GM12878 (cell line): ENCODE results near the gene MOV10L1.

Source experiments
- ESRRA ChIP-seq: IDR thresholded peaks from 2 replicates; pipeline ENCODE4 v1.6.1; 2012; ENCODE audit warnings: mild to moderate bottlenecking, low read length, improper control_type of control experiment
- EZH2 ChIP-seq: IDR thresholded peaks from 2 replicates; pipeline ENCODE4 v1.6.1; 2012; ENCODE audit warnings: low read depth, mild to moderate bottlenecking, control low read depth, inconsistent platforms, low read length, borderline replicate concordance; ENCODE audit not compliant: control insufficient read depth
- NFYB ChIP-seq: IDR thresholded peaks from 2 replicates; pipeline ENCODE4 v1.6.1; 2011; ENCODE audit warnings: low read depth, mild to moderate bottlenecking, low read length, improper control_type of control experiment, moderate library complexity; ENCODE audit not compliant: insufficient read depth
- REST ChIP-seq: IDR thresholded peaks from 2 replicates; pipeline ENCODE4 v1.6.1; 2012; ENCODE audit warnings: mild to moderate bottlenecking, low read depth, low read length
- TCF7 ChIP-seq: IDR thresholded peaks from 2 replicates; pipeline ENCODE4 v1.6.1; 2014; ENCODE audit warnings: antibody characterized with exemption, borderline replicate concordance
- USF1 ChIP-seq: IDR thresholded peaks from 2 replicates; pipeline ENCODE4 v1.6.1; 2011; ENCODE audit warnings: borderline replicate concordance, low read depth, mild to moderate bottlenecking, moderate library complexity, mixed read lengths, low read length; ENCODE audit not compliant: insufficient read depth; ENCODE audit errors: extremely low read length
- TF ChIP-seq, protein P1 (sequence below), 3 experiments: IDR thresholded peaks in 2 of 3; conservative IDR thresholded peaks in 1 of 3; 2 replicates each; pipeline ENCODE4 v1.5.1; 2011; ENCODE audit warnings: low read depth in 3 of 3, low read length in 3 of 3, mild to moderate bottlenecking in 3 of 3, control low read depth in 2 of 3, moderate library complexity in 2 of 3, inconsistent platforms in 1 of 3, mixed read lengths in 1 of 3; ENCODE audit not compliant: control insufficient read depth in 2 of 3, insufficient read depth in 1 of 3; ENCODE audit errors: extremely low read depth in 1 of 3
- TF ChIP-seq, protein P2 (sequence below): fragments of 450-650 bp; IDR thresholded peaks from 2 replicates; pipeline ENCODE4 v1.6.1; 2017; ENCODE audit warnings: borderline replicate concordance
- TF ChIP-seq, protein P3 (sequence below): IDR thresholded peaks from 2 replicates; pipeline ENCODE4 v1.6.1; 2012; ENCODE audit warnings: low read depth, low read length, improper control_type of control experiment

GRCh38 chr22:50123119-50123518, 33.3 kb downstream of the MOV10L1 start:
- TF ChIP-seq REST (no peak), ESRRA (no peak), USF1 (no peak), TCF7 (no peak), EZH2 (no peak), NFYB (no peak)
- TF ChIP-seq, protein P1, sequence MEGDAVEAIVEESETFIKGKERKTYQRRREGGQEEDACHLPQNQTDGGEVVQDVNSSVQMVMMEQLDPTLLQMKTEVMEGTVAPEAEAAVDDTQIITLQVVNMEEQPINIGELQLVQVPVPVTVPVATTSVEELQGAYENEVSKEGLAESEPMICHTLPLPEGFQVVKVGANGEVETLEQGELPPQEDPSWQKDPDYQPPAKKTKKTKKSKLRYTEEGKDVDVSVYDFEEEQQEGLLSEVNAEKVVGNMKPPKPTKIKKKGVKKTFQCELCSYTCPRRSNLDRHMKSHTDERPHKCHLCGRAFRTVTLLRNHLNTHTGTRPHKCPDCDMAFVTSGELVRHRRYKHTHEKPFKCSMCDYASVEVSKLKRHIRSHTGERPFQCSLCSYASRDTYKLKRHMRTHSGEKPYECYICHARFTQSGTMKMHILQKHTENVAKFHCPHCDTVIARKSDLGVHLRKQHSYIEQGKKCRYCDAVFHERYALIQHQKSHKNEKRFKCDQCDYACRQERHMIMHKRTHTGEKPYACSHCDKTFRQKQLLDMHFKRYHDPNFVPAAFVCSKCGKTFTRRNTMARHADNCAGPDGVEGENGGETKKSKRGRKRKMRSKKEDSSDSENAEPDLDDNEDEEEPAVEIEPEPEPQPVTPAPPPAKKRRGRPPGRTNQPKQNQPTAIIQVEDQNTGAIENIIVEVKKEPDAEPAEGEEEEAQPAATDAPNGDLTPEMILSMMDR (IDR thresholded peaks at IDR 0.05 in 2 of 3, conservative IDR thresholded peaks at IDR 0.05 in 1 of 3; ENCODE audit: control insufficient read depth in 2 of 3, extremely low read depth in 1 of 3, insufficient read depth in 1 of 3, low read depth in 3 of 3, low read length in 3 of 3), result no peak
- TF ChIP-seq, protein P2, sequence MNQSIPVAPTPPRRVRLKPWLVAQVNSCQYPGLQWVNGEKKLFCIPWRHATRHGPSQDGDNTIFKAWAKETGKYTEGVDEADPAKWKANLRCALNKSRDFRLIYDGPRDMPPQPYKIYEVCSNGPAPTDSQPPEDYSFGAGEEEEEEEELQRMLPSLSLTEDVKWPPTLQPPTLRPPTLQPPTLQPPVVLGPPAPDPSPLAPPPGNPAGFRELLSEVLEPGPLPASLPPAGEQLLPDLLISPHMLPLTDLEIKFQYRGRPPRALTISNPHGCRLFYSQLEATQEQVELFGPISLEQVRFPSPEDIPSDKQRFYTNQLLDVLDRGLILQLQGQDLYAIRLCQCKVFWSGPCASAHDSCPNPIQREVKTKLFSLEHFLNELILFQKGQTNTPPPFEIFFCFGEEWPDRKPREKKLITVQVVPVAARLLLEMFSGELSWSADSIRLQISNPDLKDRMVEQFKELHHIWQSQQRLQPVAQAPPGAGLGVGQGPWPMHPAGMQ, result no peak
- TF ChIP-seq, protein P3, sequence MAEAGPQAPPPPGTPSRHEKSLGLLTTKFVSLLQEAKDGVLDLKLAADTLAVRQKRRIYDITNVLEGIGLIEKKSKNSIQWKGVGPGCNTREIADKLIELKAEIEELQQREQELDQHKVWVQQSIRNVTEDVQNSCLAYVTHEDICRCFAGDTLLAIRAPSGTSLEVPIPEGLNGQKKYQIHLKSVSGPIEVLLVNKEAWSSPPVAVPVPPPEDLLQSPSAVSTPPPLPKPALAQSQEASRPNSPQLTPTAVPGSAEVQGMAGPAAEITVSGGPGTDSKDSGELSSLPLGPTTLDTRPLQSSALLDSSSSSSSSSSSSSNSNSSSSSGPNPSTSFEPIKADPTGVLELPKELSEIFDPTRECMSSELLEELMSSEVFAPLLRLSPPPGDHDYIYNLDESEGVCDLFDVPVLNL, result no peak
